ENCODE measurements around the gene KBTBD8.

KBTBD8 gene

DNA sequence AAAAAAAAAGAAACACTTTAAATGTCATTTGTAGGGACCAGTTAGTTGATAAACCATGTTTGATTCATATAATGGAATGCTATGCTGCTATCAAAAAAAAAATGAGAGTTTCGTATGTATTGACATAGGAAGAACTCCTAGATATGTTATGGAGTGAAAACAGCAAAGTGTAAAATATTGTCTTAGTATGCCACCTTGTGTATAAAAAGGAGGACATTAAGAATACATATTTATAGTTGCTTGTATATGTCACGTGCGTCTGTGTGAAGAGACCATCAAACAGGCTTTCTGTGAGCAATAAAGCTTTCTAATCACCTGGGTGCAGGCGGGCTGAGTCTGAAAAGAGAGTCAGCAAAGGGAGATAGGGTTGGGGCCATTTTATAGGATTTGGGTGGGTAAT lies 39.5 kb downstream of the KBTBD8 start:
- TF ChIP-seq TCF4 (CRISPR knock-in tag; IDR thresholded peaks at IDR 0.05; ENCODE audit: borderline replicate concordance), result no peak
- ATAC-seq, result no peak

GRCh38 chr3:67044295-67044694 lies 46.2 kb downstream of the KBTBD8 start:
- ATAC-seq, result no peak
- TF ChIP-seq PPARA (CRISPR knock-in tag; IDR thresholded peaks at IDR 0.05; ENCODE audit: borderline replicate concordance) (no peak), ZNF70 (CRISPR knock-in tag; IDR thresholded peaks at IDR 0.05) (no peak), GLIS3 (CRISPR knock-in tag; IDR thresholded peaks at IDR 0.05) (no peak), ZNF8 (CRISPR knock-in tag; IDR thresholded peaks at IDR 0.05) (no peak)
- TF ChIP-seq, protein P1, sequence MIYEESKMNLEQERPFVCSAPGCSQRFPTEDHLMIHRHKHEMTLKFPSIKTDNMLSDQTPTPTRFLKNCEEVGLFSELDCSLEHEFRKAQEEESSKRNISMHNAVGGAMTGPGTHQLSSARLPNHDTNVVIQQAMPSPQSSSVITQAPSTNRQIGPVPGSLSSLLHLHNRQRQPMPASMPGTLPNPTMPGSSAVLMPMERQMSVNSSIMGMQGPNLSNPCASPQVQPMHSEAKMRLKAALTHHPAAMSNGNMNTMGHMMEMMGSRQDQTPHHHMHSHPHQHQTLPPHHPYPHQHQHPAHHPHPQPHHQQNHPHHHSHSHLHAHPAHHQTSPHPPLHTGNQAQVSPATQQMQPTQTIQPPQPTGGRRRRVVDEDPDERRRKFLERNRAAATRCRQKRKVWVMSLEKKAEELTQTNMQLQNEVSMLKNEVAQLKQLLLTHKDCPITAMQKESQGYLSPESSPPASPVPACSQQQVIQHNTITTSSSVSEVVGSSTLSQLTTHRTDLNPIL (CRISPR knock-in tag; IDR thresholded peaks at IDR 0.05; ENCODE audit: low read depth), result no peak

- TF ChIP-seq ARNTL (CRISPR knock-in tag; IDR thresholded peaks at IDR 0.05; ENCODE audit: borderline replicate concordance, low read depth) (no peak), ZNF8 (CRISPR knock-in tag; IDR thresholded peaks at IDR 0.05) (no peak), ZNF565 (CRISPR knock-in tag; conservative IDR thresholded peaks at IDR 0.05; ENCODE audit: low read depth) (no peak)
- TF ChIP-seq, protein P1 (CRISPR knock-in tag; IDR thresholded peaks at IDR 0.05; ENCODE audit: low read depth), result no peak
- no peak for ATAC-seq
These were observed 46.8 kb downstream of the KBTBD8 start for GRCh38 chr3:67044955-67045354.

- no peak for TF ChIP-seq ZC3H10 (CRISPR knock-in tag; IDR thresholded peaks at IDR 0.05)
- TF ChIP-seq, protein P2, sequence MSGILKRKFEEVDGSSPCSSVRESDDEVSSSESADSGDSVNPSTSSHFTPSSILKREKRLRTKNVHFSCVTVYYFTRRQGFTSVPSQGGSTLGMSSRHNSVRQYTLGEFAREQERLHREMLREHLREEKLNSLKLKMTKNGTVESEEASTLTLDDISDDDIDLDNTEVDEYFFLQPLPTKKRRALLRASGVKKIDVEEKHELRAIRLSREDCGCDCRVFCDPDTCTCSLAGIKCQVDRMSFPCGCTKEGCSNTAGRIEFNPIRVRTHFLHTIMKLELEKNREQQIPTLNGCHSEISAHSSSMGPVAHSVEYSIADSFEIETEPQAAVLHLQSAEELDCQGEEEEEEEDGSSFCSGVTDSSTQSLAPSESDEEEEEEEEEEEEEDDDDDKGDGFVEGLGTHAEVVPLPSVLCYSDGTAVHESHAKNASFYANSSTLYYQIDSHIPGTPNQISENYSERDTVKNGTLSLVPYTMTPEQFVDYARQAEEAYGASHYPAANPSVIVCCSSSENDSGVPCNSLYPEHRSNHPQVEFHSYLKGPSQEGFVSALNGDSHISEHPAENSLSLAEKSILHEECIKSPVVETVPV (CRISPR knock-in tag; IDR thresholded peaks at IDR 0.05), result no peak
- no peak for TF ChIP-seq TSHZ2 (CRISPR knock-in tag; IDR thresholded peaks at IDR 0.05)
- TF ChIP-seq ZNF8 (CRISPR knock-in tag; IDR thresholded peaks at IDR 0.05), result no peak
- TF ChIP-seq CSDC2 (CRISPR knock-in tag; IDR thresholded peaks at IDR 0.05), result no peak
- TF ChIP-seq ZFP30 (CRISPR knock-in tag; IDR thresholded peaks at IDR 0.05), result no peak
- no peak for TF ChIP-seq TOX (CRISPR knock-in tag; IDR thresholded peaks at IDR 0.05; ENCODE audit: borderline replicate concordance)
- no peak for TF ChIP-seq GLIS3 (CRISPR knock-in tag; IDR thresholded peaks at IDR 0.05)
- no peak for TF ChIP-seq TCF4 (CRISPR knock-in tag; IDR thresholded peaks at IDR 0.05; ENCODE audit: borderline replicate concordance)
- TF ChIP-seq SNAI2 (CRISPR knock-in tag; IDR thresholded peaks at IDR 0.05), result no peak
- no peak for TF ChIP-seq ZFP3 (CRISPR knock-in tag; IDR thresholded peaks at IDR 0.05)
- no peak for TF ChIP-seq PPARA (CRISPR knock-in tag; IDR thresholded peaks at IDR 0.05; ENCODE audit: borderline replicate concordance)
- ATAC-seq, result no peak
These were observed 47.8 kb downstream of the KBTBD8 start for GRCh38 chr3:67045711-67046465.

GRCh38 chr3:67047051-67047450 lies 48.9 kb downstream of the KBTBD8 start:
- ATAC-seq, result no peak
- TF ChIP-seq ZNF565 (CRISPR knock-in tag; conservative IDR thresholded peaks at IDR 0.05; ENCODE audit: low read depth), result no peak
- TF ChIP-seq RARB (CRISPR knock-in tag; IDR thresholded peaks at IDR 0.05), result no peak
- no peak for TF ChIP-seq BACH2 (CRISPR knock-in tag; IDR thresholded peaks at IDR 0.05; ENCODE audit: borderline replicate concordance)
- no peak for TF ChIP-seq GLIS3 (CRISPR knock-in tag; IDR thresholded peaks at IDR 0.05)
- TF ChIP-seq ZC3H10 (CRISPR knock-in tag; IDR thresholded peaks at IDR 0.05), result no peak
- TF ChIP-seq ZNF70 (CRISPR knock-in tag; IDR thresholded peaks at IDR 0.05), result no peak
- no peak for TF ChIP-seq TOX (CRISPR knock-in tag; IDR thresholded peaks at IDR 0.05; ENCODE audit: borderline replicate concordance)
- TF ChIP-seq, protein P1 (CRISPR knock-in tag; IDR thresholded peaks at IDR 0.05; ENCODE audit: low read depth), result no peak
- TF ChIP-seq POU6F1 (CRISPR knock-in tag; IDR thresholded peaks at IDR 0.05; ENCODE audit: borderline replicate concordance, low read depth), result no peak
- no peak for TF ChIP-seq TCF4 (CRISPR knock-in tag; IDR thresholded peaks at IDR 0.05; ENCODE audit: borderline replicate concordance)
- TF ChIP-seq ESRRG (CRISPR knock-in tag; IDR thresholded peaks at IDR 0.05), result no peak

Measured in SK-N-SH treated with all-trans-retinoic acid at 6 μM for 48 hours (cell line).